ENCODE data around the gene PDXK. TPM values are rescaled to one million over a fixed set of nuclear protein-coding genes. Genes with fewer than 3 reads are reported as not detected.

The PDXK gene
- total and polyA plus RNA-seq, 2 of the 8 experiments (the other 6 are each of a cell fraction or from before 2014, with no cell fraction given), result 78.0 to 112 TPM

DNA sequence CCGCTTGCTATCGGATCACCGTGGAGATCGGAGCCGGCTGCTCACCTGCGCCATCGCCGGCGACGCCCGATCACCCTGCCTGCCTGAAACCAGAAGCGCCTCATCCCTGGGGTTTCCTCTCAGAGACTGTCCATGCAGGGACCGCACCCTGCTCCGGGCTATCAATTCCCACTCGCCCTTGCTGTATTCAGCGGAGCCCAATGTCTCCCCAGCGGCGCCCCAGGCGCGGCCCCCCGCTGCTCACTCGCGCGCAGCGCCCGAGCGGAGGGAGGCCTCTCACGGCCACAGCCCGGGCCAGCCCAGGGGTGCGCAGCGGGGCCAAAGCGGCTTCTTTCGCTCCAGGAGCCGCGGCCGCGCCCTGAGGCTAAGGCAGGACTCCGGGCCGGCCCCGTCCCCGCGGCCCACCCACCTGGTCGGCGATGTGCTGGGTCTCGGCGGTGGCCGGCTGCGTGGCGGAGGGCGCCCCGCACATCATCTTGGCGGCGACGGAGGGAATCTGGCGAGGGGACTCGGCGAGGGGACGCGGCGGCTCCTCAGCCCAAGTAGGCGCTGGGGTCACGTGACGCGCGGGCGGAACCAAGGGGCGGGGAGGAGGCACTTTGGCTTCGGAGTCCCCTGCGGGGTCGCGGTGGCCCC lies 57.0 kb downstream of the PDXK start, which contains the start of gene CSTB:
TSS of gene CSTB (minus strand) at position 514 of the 636 bp plus-strand sequence. CDS start at position 475, 39 bp downstream.
- Histone ChIP-seq H3K27me3 (replicated peaks in 1 of 4; ENCODE audit: control insufficient read depth in 3 of 4, extremely low read depth in 1 of 4, insufficient read depth in 3 of 4, low read length in 3 of 4) (no peaks in the 10 kb centered on the region), H4K5ac (ENCODE audit: insufficient read length, low read depth, low read length) (peak within 1 kb of the TSS; percentile 79), H2AFZ (ENCODE audit: low read length) (no peak within 1 kb of the TSS), H3K36me3 (ENCODE audit: control insufficient read depth in 2 of 4, insufficient read depth in 4 of 4, low read length in 3 of 4) (peaks cover 8 to 17% (median 10%) of the 10 kb centered on the region in 4 experiments; a peak in 6 of 8 replicates), H3K23me2 (ENCODE audit: low read depth, low read length) (peaks cover 4% of the 10 kb centered on the region; the same call in 1 of the 2 replicates), H2BK5ac (ENCODE audit: low read depth, low read length) (peak within 1 kb of the TSS; percentile 52; the same call in 1 of the 2 replicates), H2BK12ac (ENCODE audit: low read depth, low read length) (no peak within 1 kb of the TSS), H4K20me1 (replicated peaks in 1 of 2; ENCODE audit: control insufficient read depth in 1 of 2, insufficient read depth in 2 of 2, low read length in 2 of 2) (peaks cover 0 to 6% of the 10 kb centered on the region in 2 experiments), H2AK5ac (ENCODE audit: low read depth, low read length) (no peak within 1 kb of the TSS), H3K4me1 (replicated peaks in 1 of 4; ENCODE audit: control insufficient read depth in 3 of 4, insufficient read depth in 4 of 4, low read length in 3 of 4) (peaks cover 0 to 15% (median 9%) of the 10 kb centered on the region in 4 experiments; a peak in 6 of 7 replicates), H3K4me3 (ENCODE audit: extremely low read depth in 1 of 4, insufficient read depth in 2 of 4, low read depth in 3 of 4, low read length in 4 of 4) (peak within 1 kb of the TSS; percentile 83 to 92 (median 87)), H4K91ac (replicated peaks; ENCODE audit: insufficient read length, low read length) (no peak within 1 kb of the TSS), H3K4me2 (ENCODE audit: insufficient read depth in 1 of 2, low read depth in 2 of 2, low read length in 2 of 2) (peak within 1 kb of the TSS; percentile 71 to 80), H3K27ac (ENCODE audit: low read depth, low read length) (peak within 1 kb of the TSS; percentile 54; the same call in 1 of the 2 replicates), H3K9me3 (ENCODE audit: insufficient read depth in 2 of 2, low read depth in 1 of 2, low read length in 1 of 2) (no peaks in the 10 kb centered on the region), H3K18ac (ENCODE audit: extremely low read depth, low read length) (peak within 1 kb of the TSS; percentile 48; the same call in 1 of the 2 replicates), H3K14ac (ENCODE audit: insufficient read length) (no peak within 1 kb of the TSS), H3K4ac (replicated peaks; ENCODE audit: insufficient read length, low read depth, low read length) (no peak within 1 kb of the TSS), H3K56ac (replicated peaks; ENCODE audit: insufficient read length, low read depth, low read length) (peak within 1 kb of the TSS; percentile 66), H3K9ac (replicated peaks in 1 of 4; ENCODE audit: extremely low read depth in 1 of 4, low read depth in 3 of 4, low read length in 3 of 4) (peak within 1 kb of the TSS; percentile 56 to 83 (median 73)), H3K79me2 (ENCODE audit: control insufficient read depth in 1 of 2, insufficient read depth in 2 of 2, low read length in 2 of 2) (peaks cover 0 to 19% of the 10 kb centered on the region in 2 experiments; a peak in 1 of 4 replicates), H2BK120ac (replicated peaks; ENCODE audit: low read depth, low read length) (no peak within 1 kb of the TSS), H4K8ac (ENCODE audit: extremely low read depth, insufficient read depth, low read length) (peak within 1 kb of the TSS; percentile 92), H3K23ac (ENCODE audit: insufficient read length) (no peak within 1 kb of the TSS), H2BK15ac (ENCODE audit: low read length) (no peak within 1 kb of the TSS), H3K79me1 (ENCODE audit: low read depth, low read length) (no peaks in the 10 kb centered on the region; the same call in 1 of the 2 replicates), H2BK20ac (ENCODE audit: low read length) (no peak within 1 kb of the TSS)
- POLR2A ChIA-PET (ENCODE audit: partially characterized antibody), result no interaction called here
- DNase-seq (ENCODE audit: low read depth in 1 of 2, low spot score in 2 of 2), result peak in 1 of 2 experiments; percentile 95
- 1% methylated on average over 48 of the region's 71 CpGs; no CpG with 5 or more reads in 1 of the 2 experiments for WGBS, 2 experiments (ENCODE audit: extremely low coverage in 1 of 2, insufficient coverage in 1 of 2, insufficient read length in 1 of 2, insufficient replicate concordance in 2 of 2, low coverage in 1 of 2, low lambda C conversion rate in 2 of 2, missing lambda C conversion rate in 1 of 2)
- no peak for FAIRE-seq
- CTCF ChIA-PET (ENCODE audit: partially characterized antibody), result no interaction called here
- no peak for TF ChIP-seq RFX5 (IDR thresholded peaks at IDR 0.05; ENCODE audit: borderline replicate concordance, low read depth, low read length)
- TF ChIP-seq SIRT6 (IDR thresholded peaks at IDR 0.05; ENCODE audit: low read length), result no peak
- TF ChIP-seq SUZ12 (IDR thresholded peaks at IDR 0.05; ENCODE audit: low read length), result no peak
- peak; percentile 75; the same call in 1 of the 2 replicates for TF ChIP-seq TBP (IDR thresholded peaks at IDR 0.05; ENCODE audit: low read depth, low read length)
- TF ChIP-seq E2F6 (IDR thresholded peaks at IDR 0.05), result peak; percentile 30; the same call in 1 of the 2 replicates
- TF ChIP-seq MAX (IDR thresholded peaks at IDR 0.05), result peak; percentile 38
- TF ChIP-seq TCF12 (IDR thresholded peaks at IDR 0.05; ENCODE audit: low read depth, low read length), result no peak
- no peak for TF ChIP-seq EZH2 (IDR thresholded peaks at IDR 0.05; ENCODE audit: low read depth, low read length, severe bottlenecking)
- peak; percentile 81 for TF ChIP-seq CREB1 (IDR thresholded peaks at IDR 0.05)
- TF ChIP-seq SIN3A (conservative IDR thresholded peaks at IDR 0.05 in 1 of 2, IDR thresholded peaks at IDR 0.05 in 1 of 2; ENCODE audit: low read depth in 1 of 2, low read length in 2 of 2), result 0 out of 4 replicates have a peak, but pooled peaks of 1 of the 2 experiments have one; percentile 13
- no peak for TF ChIP-seq RBBP5 (IDR thresholded peaks at IDR 0.05; ENCODE audit: borderline replicate concordance, low read depth, low read length)

Data from H1 (cell line).